WTC11 (cell line): ENCODE results near the gene MAP4K3. TPM values are rescaled to one million over a fixed set of nuclear protein-coding genes. Genes with fewer than 3 reads are reported as not detected.
A peak's percentile ranks its signal among the peaks of the same experiment; 100 is the strongest.

ENCODE experiments used
- ATAC-seq: fragments of 200-7000 bp; cut with Tn5 transposase; 2 replicates; pipeline ENCODE4 v1.10.0; 2021; ENCODE audit warnings: mild to moderate bottlenecking, moderate library complexity
- CTCF ChIA-PET: fragments of 300-600 bp; sonication (Branson Sonifier 250); formaldehyde crosslinking; loops from one replicate; lab custom pipeline; 2021; ENCODE audit warnings: antibody characterized with exemption; lab: Charles Lee
- POLR2A ChIA-PET: fragments of 350-600 bp; sonication (Branson Sonifier 250); formaldehyde crosslinking; loops from one replicate; lab custom pipeline; 2021; ENCODE audit warnings: antibody characterized with exemption; lab: Charles Lee
- DNase-seq: peaks from one replicate; pipeline ENCODE4 v3.0.0; 2021; ENCODE audit warnings: low spot score
- H3K27ac Mint-ChIP-seq: 2 replicates; pipeline ENCODE4 v1.8.0; 2021; ENCODE audit warnings: mixed read lengths
- H3K27me3 Mint-ChIP-seq: 2 replicates; pipeline ENCODE4 v1.8.0; 2021; ENCODE audit warnings: low read depth, mild to moderate bottlenecking, moderate library complexity, mixed read lengths
- H3K36me3 Mint-ChIP-seq: 2 replicates; pipeline ENCODE4 v1.8.0; 2021; ENCODE audit warnings: mixed read lengths
- H3K4me1 Mint-ChIP-seq: 2 replicates; pipeline ENCODE4 v1.8.0; 2022; ENCODE audit warnings: mixed read lengths
- H3K4me3 Mint-ChIP-seq: 2 replicates; pipeline ENCODE4 v1.8.0; 2021; ENCODE audit warnings: mild to moderate bottlenecking, moderate library complexity, mixed read lengths
- H3K9me3 Mint-ChIP-seq: 2 replicates; pipeline ENCODE4 v1.8.0; 2021; ENCODE audit warnings: mixed read lengths
- ATF3 ChIP-seq: sonication (generic); formaldehyde crosslinking; conservative IDR thresholded peaks from 2 replicates; pipeline ENCODE4 v1.8.1; 2022; ENCODE audit warnings: mild to moderate bottlenecking, missing genetic modification reagents
- CTCF ChIP-seq: fragments of 200-600 bp; IDR thresholded peaks from 2 replicates; pipeline ENCODE4 v1.8.0; 2022; ENCODE audit warnings: antibody characterized with exemption
- E2F5 ChIP-seq: sonication (generic); formaldehyde crosslinking; IDR thresholded peaks from 2 replicates; pipeline ENCODE4 v1.8.1; 2022; ENCODE audit warnings: mild to moderate bottlenecking, moderate library complexity, missing genetic modification reagents
- ERG ChIP-seq: fragments of 250-450 bp; sonication (Bioruptor Pico); IDR thresholded peaks from 2 replicates; pipeline ENCODE4 v1.8.0; 2021; ENCODE audit warnings: mild to moderate bottlenecking
- FOXP4 ChIP-seq: sonication (generic); formaldehyde crosslinking; IDR thresholded peaks from 2 replicates; pipeline ENCODE4 v1.8.0; 2022; ENCODE audit warnings: mild to moderate bottlenecking, missing genetic modification reagents
- GTF2I ChIP-seq: fragments of 250-450 bp; sonication (Bioruptor Pico); conservative IDR thresholded peaks from 2 replicates; pipeline ENCODE4 v1.4.0; 2021; ENCODE audit warnings: mild to moderate bottlenecking
- HMGA2 ChIP-seq: fragments of 250-450 bp; sonication (Bioruptor Pico); IDR thresholded peaks from 2 replicates; pipeline ENCODE4 v1.4.0; 2021; ENCODE audit warnings: mild to moderate bottlenecking, moderate library complexity
- JUN ChIP-seq: sonication (generic); formaldehyde crosslinking; IDR thresholded peaks from 2 replicates; pipeline ENCODE4 v1.8.0; 2023; ENCODE audit warnings: mild to moderate bottlenecking, missing genetic modification reagents
- MAX ChIP-seq: sonication (generic); formaldehyde crosslinking; IDR thresholded peaks from 2 replicates; pipeline ENCODE4 v1.8.0; 2022; ENCODE audit warnings: mild to moderate bottlenecking, missing genetic modification reagents
- MXD4 ChIP-seq: fragments of 250-450 bp; sonication (Bioruptor Pico); IDR thresholded peaks from 2 replicates; pipeline ENCODE4 v1.8.0; 2021; ENCODE audit warnings: mild to moderate bottlenecking, moderate library complexity, borderline replicate concordance
- NFE2L1 ChIP-seq: sonication (generic); formaldehyde crosslinking; IDR thresholded peaks from 2 replicates; pipeline ENCODE4 v1.8.1; 2023; ENCODE audit warnings: missing genetic modification reagents
- NFYB ChIP-seq: sonication (generic); formaldehyde crosslinking; conservative IDR thresholded peaks from 2 replicates; pipeline ENCODE4 v1.8.0; 2022; ENCODE audit warnings: low read depth, missing genetic modification reagents
- PREB ChIP-seq: sonication (generic); formaldehyde crosslinking; IDR thresholded peaks from 2 replicates; pipeline ENCODE4 v1.8.1; 2022; ENCODE audit warnings: mild to moderate bottlenecking, missing genetic modification reagents, moderate library complexity, borderline replicate concordance
- SOX15 ChIP-seq: fragments of 250-450 bp; sonication (Bioruptor Pico); IDR thresholded peaks from 2 replicates; pipeline ENCODE4 v1.9.0; 2021; ENCODE audit warnings: mild to moderate bottlenecking
- TEAD1 ChIP-seq: sonication (generic); formaldehyde crosslinking; IDR thresholded peaks from 2 replicates; pipeline ENCODE4 v1.8.0; 2022; ENCODE audit warnings: mild to moderate bottlenecking, missing genetic modification reagents
- ZNF263 ChIP-seq: sonication (generic); formaldehyde crosslinking; IDR thresholded peaks from 2 replicates; pipeline ENCODE4 v1.8.1; 2022; ENCODE audit warnings: low read depth, mild to moderate bottlenecking, moderate library complexity, missing genetic modification reagents
- ZNF512 ChIP-seq: sonication (generic); formaldehyde crosslinking; IDR thresholded peaks from 2 replicates; pipeline ENCODE4 v1.8.1; 2022; ENCODE audit warnings: missing genetic modification reagents, borderline replicate concordance
- total RNA-seq: library from RNA; stranded (reverse); gene quantifications from 3 replicates; pipeline ENCODE4 v1.2.3, GENCODE V29; 2021

Gene MAP4K3
- total RNA-seq, 1 experiment from 2014 or later = 73.2 TPM

GRCh38 chr2:39407516-39408296 is 29.4 kb downstream of the MAP4K3 start (continued):
- TF ChIP-seq CTCF (no peak), GTF2I (CRISPR knock-in tag) (peak; percentile 96), MXD4 (no peak), E2F5 (no peak), HMGA2 (CRISPR knock-in tag) (no peak), ZNF263 (CRISPR knock-in tag) (no peak)
- TF ChIP-seq, all 79 proteins: peak for 3

- TF ChIP-seq NFE2L1 (no peak), SOX15 (CRISPR knock-in tag) (no peak), ATF3 (CRISPR knock-in tag) (no peak), TEAD1 (CRISPR knock-in tag) (no peak), JUN (CRISPR knock-in tag) (no peak), PREB (CRISPR knock-in tag) (no peak), ZNF512 (CRISPR knock-in tag) (no peak), FOXP4 (CRISPR knock-in tag) (no peak), NFYB (CRISPR knock-in tag) (no peak), ERG (CRISPR knock-in tag) (no peak), MAX (CRISPR knock-in tag) (no peak)
- ChIA-PET POLR2A (no interaction called here), CTCF (no interaction called here)
- ATAC-seq (no peak), DNase-seq (no peak)
- H3K4me1 Mint-ChIP-seq = peaks cover 94% of the 10 kb centered on the region
- no peaks in the 10 kb centered on the region for H3K9me3 Mint-ChIP-seq
- 0 out of 2 replicates have a peak overlapping the region, but pooled peaks have one; percentile 75 for H3K27ac Mint-ChIP-seq
- H3K4me3 Mint-ChIP-seq = no peak overlapping the region
- no peaks in the 10 kb centered on the region for H3K27me3 Mint-ChIP-seq
- no peaks in the 10 kb centered on the region; the same call in 1 of the 2 replicates for H3K36me3 Mint-ChIP-seq
Observed at GRCh38 chr2:39405364-39405763, 31.7 kb downstream of the MAP4K3 start.
